Posterior vena cava (tissue), 2 donors: ENCODE results near the gene C4orf50. TPM values are rescaled to one million over a fixed set of nuclear protein-coding genes. Genes with fewer than 3 reads are reported as not detected.
"Not testable (repeated sequence)": the region's sequence is repeated elsewhere in the genome, so short reads cannot be mapped to it uniquely, and the experiment has no call there.

Experiments used
- DNase-seq: peaks from one replicate; pipeline ENCODE4 v3.0.0-alpha.2; 2020; ENCODE audit warnings: low spot score
- intact Hi-C, 2 donors: fragments of 100-400 bp; cut with DNase I; formaldehyde crosslinking; loops; one replicate each; pipeline versions ENCODE4 v1.14.1 to v1.14.2; 2022 to 2023
- microRNA-seq, 2 donors: library from miRNA; unstranded; fragments of <30 nt; microRNA quantifications; one replicate each; pipeline ENCODE4 v1.2.0, GENCODE V29; 2020 to 2021; ENCODE audit warnings: borderline microRNAs expressed in 2 of 2
- total RNA-seq, 2 donors: library from RNA; stranded (reverse); fragmentation: NEBNext Ultra II Directional; extraction: Animal tissue kit (Norgen Biotek cat#: 25700); gene quantifications; one replicate each; pipeline ENCODE4 v1.2.1, GENCODE V29; 2021
- donor health status: DM: yes; HTN: yes; CAD: no.
- donor health status: DM: yes; HTN: yes; CAD: no.

The C4orf50 gene
- total RNA-seq, 2 donors from 2014 or later = not detected

DNA sequence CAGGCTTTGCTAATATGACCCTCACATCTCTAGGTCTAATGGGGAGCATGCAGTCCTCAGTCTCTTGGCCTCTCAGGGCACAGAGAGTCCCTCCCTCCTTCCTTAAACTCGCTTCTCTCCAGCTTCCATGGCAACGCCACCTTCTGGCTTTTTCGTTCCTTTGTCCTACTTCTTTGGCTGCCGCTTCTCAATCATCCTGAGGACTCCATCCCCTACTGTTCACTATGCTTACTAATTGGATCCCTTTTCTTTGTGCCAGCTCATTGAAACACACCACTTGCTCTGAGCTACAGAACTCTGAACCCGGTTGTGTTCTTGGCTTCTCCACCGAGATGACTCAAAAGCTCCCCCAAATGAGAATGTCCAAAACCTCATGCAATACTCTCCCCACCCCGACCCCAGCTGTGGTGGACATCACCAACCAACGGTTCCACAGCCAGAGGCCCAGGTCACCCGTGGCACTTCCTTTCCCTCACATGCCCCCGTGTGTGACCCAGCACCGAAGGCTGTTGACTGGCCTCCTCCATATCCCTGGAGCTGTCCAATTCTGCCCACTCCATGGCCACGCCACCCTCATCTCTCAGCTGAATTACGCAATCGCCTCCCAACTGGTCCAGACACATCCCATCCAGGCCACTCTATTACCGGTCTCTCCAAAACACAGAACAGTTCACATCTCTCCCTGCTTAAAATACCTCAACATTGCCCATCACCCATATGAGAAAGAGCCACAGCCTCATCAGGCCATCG is 160.0 kb downstream of the C4orf50 start:
- no peak for DNase-seq
- intact Hi-C loops = no loop called here

DNA sequence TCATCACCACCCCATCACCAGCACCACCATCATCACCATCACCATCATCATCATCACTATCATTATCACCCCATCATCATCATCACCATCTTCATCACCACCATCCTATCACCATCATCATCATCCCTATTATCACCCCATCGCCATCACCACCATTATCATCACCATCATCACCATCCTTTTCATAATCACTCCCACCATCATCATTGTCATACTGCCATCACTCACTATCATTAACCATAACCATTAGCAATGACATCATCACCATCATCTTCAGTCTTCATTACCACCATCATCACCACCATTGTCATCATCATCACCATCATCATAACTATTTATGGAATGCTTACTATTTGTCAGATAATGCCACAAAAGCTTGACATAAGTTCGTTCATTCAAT is 161.0 kb downstream of the C4orf50 start:
- intact Hi-C loops = no loop called here
- DNase-seq = no peak

DNA sequence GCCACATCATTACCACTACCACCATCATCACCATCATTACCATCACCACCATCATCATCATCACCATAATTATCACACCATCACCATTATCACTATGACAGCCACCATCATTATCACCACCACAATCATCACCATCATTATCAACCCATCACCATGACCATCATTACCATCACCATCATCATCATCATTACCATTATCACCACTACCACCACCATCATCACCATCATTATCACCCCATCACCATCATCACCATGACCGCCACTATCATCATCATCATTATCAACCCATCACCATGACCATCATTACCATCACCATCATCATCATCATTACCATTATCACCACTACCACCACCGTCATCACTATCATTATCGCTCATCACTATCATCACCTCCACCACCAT is 161.9 kb downstream of the C4orf50 start:
- DNase-seq, intact Hi-C loops: not testable (repeated sequence)

DNA sequence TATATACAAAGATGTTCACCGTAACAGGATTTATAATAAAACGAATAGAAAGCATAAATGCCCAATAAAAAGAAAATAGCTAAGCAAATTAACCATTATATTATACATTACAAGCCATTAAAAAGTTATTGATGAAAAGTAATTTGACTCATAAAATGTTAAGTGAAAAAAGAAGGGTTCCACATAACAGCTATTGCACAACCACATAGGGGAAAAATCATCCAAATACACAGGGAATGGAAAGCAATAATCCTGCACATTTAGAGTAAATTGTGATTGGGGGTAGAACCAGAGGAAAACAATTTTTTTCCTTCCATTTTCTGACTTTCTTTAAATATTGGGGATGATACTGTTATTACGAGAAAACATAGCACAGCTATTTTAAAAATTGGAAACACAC is 163.3 kb downstream of the C4orf50 start:
- DNase-seq = no peak
- intact Hi-C loops = no loop called here

DNA sequence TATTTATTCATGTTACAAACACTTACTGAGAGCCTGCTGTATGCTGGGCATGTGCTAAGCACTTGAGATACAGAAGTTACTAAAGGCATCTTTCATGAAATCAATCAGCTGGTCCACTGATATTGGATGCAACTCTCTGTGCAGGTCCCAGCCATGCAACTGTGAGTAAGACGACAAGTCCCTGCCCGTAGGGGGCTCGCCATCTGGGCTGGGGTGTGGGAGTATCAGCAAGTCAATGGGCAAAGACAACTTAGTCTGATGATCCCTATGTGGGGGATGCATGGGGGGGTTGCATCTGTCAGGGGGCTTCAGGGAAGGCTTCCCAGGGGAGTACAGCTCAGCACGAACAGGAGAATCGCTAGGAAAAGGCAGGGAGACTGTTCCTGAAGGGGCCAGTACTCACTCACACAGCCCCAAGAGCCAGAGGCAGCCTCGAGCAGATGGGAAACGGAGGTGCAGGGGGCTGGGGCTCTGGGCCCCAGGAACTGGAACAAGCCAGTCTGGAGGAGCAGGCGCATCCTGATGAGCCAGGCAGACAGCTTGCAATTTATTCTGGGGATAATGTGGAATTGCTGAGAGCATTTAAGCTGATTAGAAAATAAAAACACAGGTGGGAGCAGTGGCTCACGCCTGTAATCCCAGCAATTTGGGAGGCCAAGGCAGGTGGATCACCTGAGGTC is 165.6 kb downstream of the C4orf50 start:
- intact Hi-C loops = no loop called here
- no peak for DNase-seq

DNA sequence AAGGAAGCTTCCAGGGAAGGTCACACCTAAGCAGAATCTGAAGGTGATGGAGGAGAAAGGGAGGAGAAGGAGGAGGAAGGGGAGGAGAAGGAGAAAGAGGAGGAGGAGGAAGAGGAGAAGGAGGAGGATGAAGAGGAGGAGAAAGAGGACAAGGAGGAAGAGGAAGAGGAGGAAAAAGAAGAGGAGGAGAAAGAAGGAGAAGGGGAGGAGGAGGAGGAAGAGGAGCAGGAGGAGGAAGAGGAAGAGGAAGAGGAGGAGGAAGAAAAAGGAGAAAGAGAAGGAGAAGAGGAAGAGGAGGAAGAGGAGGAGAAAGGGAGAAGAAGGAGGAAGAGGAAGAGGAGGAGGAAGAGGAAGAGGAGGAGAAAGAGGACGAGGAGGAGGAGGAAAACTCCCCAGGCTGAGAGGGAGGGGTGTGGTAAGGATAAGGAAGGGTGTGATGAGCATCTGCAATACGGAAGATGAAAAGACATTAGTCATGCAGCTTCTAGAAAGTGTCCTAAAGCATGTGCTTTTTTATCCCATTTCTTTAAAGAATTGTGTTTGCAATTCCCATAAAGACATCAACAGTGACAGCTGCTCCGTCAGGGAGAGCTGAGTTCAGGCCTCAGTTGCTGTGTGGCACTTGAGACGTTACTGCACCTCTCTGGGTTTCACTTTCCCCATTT is 166.5 kb downstream of the C4orf50 start:
- DNase-seq = no peak
- intact Hi-C loops = no loop called here

Small RNA genes lying within 50 kb of the gene (microRNA-seq; reads per million reads assigned to microRNA genes)
- gene MIR378D1 = 0.32 to 0.52 reads per million in 2 donors

Other genes starting within 250 kb of the C4orf50 start
- 1 to 10 TPM in 1 of 2 donors, under 1 TPM in 1; 0.81 to 2.0 TPM for gene CRMP1, start 125.3 kb downstream of the C4orf50 start, total RNA-seq
- under 1 TPM; 0.14 TPM for gene JAKMIP1, start 182.1 kb upstream of the C4orf50 start, total RNA-seq